GM19351 (cell line): Measurements from ENCODE around the gene PSMB3.
"Not testable (repeated sequence)": the region's sequence is repeated elsewhere in the genome, so short reads cannot be mapped to it uniquely, and the experiment has no call there.

Source experiments
- ATAC-seq: cut with Tn5 transposase; IDR thresholded peaks from one replicate; pipeline ENCODE4 v1.9.1; 2021; ENCODE audit warnings: mild to moderate bottlenecking, moderate library complexity; ENCODE audit not compliant: unreplicated experiment

Gene PSMB3

GRCh38 chr17:38715216-38715943 is 37.2 kb upstream of the PSMB3 start:
- ATAC-seq = no peak

DNA sequence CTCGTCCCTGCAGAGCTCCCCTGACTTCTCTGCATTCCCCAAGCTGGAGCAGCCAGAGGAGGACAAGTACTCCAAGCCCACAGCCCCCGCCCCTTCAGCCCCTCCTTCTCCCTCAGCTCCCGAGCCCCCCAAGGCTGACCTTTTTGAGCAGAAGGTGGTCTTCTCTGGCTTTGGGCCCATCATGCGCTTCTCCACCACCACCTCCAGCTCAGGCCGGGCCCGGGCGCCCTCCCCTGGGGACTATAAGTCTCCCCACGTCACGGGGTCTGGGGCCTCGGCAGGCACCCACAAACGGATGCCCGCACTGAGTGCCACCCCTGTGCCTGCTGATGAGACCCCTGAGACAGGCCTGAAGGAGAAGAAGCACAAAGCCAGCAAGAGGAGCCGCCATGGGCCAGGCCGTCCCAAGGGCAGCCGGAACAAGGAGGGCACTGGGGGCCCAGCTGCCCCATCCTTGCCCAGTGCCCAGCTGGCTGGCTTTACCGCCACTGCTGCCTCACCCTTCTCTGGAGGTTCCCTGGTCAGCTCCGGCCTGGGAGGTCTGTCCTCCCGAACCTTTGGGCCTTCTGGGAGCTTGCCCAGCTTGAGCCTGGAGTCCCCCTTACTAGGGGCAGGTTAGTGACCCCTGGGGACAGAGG is 36.1 kb upstream of the PSMB3 start:
- ATAC-seq = no peak

DNA sequence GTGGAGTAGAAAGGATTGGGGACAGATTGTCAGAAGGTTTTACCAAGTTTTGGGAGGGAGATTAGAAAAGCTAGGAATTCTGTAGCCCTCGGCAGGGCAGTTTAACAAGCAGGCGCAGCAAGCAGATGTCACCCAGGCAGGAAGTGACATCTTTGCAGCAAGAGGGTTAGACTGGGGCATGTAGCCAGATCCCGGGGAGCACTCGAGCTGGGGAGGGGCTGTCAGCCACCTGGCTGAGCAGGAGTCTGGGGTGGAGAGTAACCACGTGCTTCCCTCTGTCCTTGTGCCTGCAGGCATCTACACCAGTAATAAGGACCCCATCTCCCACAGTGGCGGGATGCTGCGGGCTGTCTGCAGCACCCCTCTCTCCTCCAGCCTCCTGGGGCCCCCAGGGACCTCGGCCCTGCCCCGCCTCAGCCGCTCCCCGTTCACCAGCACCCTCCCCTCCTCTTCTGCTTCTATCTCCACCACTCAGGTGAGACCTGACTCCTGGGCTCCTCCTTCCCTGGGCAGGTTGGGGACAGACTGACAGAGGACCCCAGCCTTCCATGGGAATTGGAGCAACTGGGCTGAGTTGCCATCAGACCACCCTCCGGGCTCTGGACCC is 35.3 kb upstream of the PSMB3 start:
- no peak for ATAC-seq

DNA sequence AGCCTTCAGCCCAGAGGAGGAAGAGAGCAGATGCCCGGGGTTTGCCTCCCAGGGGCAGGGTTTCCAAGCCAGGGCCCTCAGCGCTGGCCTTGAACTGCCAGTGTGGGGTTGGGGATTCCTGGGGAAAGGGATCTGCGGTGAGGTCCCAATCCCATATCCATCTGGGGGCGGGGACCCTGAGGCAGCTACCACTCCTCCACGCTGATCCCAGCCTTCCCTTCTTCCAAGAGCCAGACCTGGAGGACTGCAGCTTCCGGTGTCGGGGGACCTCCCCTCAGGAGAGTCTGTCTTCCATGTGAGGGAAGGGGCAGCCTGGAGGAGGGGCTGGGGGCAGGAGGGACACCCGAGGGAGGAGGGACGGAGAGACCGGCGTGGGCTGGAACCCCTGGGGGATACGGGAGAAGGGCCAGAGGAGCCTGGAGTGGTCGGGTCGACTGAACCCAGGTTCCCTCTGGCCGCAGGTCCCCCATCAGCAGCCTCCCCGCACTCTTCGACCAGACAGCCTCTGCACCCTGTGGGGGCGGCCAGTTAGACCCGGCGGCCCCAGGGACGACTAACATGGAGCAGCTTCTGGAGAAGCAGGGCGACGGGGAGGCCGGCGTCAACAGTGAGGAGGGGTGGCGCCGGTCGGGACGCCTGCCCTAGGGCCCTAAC is 33.1 kb upstream of the PSMB3 start:
- no peak for ATAC-seq

DNA sequence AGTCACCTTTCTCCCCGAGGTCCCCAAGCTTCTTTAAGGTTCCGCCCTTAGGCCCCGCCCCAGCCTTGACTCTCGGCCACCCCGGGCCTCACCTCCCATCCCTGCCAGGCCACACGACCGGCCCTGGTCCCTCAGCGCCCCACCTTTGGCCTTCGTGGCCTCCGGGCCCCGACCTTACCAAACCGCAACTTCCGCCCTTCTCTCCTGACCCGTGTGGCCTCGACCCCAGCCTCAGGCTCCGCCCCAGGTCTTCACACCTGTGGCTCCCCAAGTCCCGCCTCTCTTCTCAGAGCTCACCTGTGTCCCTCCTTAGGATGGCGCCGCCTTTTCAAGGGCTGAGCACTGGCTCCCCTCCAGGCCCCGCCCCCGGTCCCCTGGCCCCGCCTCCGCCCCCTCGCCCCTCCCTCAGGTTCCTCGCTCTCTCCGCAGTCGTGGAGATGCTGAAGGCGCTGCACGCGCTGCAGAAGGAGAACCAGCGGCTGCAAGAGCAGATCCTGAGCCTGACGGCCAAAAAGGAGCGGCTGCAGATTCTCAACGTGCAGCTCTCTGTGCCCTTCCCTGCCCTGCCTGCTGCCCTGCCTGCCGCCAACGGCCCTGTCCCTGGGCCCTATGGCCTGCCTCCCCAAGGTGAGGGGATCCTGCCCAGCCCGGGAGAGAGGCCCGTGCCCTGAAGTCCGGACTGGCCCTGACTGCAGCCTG is 32.4 kb upstream of the PSMB3 start:
- no peak for ATAC-seq

DNA sequence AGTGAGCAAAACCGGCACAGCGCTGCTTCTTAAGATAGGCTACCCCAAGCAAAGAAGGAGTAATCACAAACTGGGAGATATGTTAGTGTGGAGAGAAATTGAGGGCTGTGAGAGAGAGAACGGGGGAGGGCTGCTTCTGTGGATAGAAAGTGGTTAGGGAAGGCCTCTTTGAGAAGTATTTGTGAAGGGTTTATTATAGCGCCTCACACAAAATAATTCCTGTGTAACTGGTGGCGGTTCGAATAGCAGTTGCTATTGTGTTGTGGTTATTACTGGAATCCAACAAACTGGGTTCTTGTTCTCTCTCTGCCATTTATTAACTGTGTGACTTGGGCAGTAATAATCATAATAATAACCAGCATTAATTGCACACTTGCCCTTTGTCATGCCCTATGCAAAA is 31.6 kb upstream of the PSMB3 start:
- no peak for ATAC-seq

DNA sequence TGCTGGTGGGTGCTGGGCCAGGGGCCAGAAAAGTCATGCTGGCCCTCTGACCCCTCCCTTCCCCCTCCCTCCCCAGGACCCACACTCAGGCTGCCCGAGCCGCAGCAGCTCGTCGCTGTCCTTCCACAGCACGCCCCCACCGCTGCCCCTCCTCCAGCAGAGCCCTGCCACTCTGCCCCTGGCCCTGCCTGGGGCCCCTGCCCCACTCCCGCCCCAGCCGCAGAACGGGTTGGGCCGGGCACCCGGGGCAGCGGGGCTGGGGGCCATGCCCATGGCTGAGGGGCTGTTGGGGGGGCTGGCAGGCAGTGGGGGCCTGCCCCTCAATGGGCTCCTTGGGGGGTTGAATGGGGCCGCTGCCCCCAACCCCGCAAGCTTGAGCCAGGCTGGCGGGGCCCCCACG is 30.7 kb upstream of the PSMB3 start:
- ATAC-seq = no peak

- no peak for ATAC-seq
These were observed 28.1 kb upstream of the PSMB3 start for GRCh38 chr17:38724337-38724988.

GRCh38 chr17:38725066-38725465 is 27.5 kb upstream of the PSMB3 start:
- no peak for ATAC-seq

- not testable (repeated sequence) for ATAC-seq
These were observed 26.4 kb upstream of the PSMB3 start for GRCh38 chr17:38726145-38726544.

DNA sequence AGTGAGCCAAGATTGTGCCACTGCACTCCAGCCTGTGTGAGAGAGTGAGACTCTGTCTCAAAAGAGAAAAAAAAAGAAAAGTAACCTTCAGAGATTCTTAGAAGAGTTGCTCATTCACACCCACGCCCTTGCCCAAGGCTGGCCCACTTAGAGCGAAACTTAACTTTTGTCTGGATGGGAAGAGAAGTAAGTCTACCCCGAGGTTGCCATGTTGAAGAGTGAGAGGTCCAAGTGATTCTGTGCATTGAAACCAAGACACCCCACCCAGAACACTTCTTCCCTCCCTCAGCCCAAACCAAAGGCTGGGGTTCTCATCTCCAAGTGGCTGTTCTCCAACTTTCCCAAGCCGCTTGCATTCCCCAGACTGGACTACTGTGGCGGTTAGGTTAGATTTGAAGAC is 24.8 kb upstream of the PSMB3 start:
- no peak for ATAC-seq

DNA sequence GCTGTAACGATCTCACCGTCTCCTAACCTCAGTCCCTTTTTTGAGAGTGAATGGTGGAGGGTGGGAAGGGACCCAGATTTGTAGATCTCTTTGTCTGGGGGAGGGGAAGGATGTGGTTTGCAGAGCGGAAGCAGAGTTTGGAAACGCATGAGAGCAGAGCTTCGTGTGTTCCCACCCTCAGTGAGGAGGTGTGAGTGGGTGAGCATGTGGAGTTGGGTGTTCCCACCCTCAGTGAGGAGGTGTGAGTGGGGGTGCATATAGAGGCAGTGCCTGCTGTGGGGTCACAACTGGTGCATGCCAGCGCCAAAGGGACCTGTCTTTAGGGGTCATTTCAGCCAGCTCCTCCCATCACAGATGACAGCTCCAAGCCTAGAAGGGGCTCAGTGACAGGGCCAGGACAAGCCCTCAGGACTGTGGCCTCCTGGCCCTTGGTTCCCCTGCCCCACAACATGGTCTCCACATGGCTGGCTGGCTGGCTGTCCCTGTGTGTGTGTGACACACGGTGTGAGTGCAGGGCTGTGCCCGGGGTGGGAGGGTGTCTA is 24.2 kb upstream of the PSMB3 start:
- ATAC-seq = no peak

GRCh38 chr17:38729368-38729885 is 23.1 kb upstream of the PSMB3 start:
- ATAC-seq = no peak

GRCh38 chr17:38729886-38730525 is 22.5 kb upstream of the PSMB3 start, which contains the start of gene CISD3:
Gene CISD3 (plus strand): TSS chr17:38730341. CDS start chr17:38730359, 18 bp downstream.
- ATAC-seq = peak; percentile 83

DNA sequence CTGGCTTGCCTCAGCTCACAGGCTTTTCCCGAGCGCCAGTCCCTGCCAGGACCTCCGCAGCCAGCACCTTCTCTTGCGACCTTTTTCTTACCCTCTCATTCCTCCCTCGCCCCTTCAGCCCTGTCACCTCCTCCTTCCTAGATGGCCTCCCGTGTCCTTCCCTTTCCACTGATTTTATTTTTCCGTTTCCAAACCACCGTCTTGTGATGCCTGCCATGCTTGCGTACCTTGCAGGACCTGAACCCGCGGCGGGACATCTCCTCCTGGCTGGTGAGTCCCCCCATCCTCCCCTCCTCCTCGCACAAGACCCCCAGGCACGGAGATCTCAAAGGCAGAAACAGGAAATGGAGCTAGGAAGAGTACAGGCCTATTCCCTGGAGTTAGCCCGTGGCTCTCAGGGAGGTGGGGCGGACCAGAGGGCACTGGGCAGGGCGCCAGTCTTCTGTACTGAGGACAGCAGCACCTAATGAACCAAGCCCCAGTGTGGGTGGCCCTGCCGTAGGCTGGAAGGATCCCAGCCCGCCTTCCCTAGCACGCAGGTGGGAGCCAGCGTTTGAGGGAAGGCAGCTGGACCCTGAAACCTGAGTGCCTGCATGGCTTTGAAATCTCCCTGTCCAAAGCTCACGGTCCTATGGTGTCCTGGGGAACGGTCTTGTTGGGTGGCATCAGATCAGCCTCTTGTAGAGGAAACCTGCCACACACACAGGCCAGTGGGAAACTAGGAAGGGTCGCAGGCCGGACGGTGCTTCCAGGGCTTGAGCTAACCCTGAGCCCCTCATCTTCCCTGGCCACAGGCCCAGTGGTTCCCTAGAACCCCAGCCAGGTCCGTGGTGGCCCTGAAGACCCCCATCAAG is 21.8 kb upstream of the PSMB3 start:
- no peak for ATAC-seq

- ATAC-seq = no peak
These were observed 20.8 kb upstream of the PSMB3 start for GRCh38 chr17:38731526-38732294.

DNA sequence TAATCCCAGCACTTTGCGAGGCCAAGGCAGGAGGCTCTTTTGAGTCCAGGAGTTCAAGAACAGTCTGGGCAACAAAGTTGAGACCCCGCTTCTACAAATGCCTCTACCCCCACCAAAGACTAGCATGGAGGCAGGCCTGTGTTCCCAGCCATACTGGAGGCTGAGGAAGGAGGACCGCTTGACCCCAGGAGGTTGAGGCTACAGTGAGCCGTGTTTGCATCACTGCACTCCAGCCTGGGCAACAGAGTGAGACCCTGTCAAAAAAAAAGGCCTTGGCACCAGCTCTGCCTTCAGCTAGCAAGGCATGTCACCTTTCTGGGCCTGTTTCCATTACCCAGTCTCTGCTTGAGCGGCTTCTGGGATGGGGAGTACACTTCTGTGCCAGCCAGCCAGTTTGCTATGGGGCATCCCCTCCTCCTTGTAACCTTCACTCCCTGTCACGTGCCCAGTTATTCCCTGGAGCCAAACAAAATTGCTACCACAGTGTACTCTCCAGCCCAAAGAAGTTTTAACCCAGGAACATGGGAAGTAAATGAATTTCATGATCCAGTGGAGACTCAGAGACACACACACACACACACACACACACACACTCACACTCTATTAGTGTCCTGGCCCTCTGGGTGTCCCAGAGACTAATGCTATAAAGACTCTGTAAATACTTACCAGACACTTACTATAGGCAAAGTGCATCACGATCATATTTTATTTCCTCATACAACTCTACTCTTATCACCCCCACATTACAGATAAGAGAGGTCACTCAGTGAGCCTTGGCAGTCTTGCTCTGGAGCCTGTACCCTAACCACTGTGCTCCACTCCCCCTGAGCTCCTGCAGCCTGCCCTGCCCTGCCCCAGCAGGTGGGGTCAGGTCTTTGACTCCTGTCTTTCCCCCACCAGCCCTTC is 19.9 kb upstream of the PSMB3 start:
- no peak for ATAC-seq
